Peyer's patch (tissue), 4 donors: Measurements from ENCODE around the gene NCCRP1.

Source experiments
- POLR2A ChIP-seq, 2 donors: fragments of 450-650 bp; IDR thresholded peaks; one replicate each; pipeline ENCODE4 v1.5.1; 2017; ENCODE audit warnings: antibody characterized with exemption in 2 of 2, mild to moderate bottlenecking in 2 of 2, moderate library complexity in 2 of 2
- TF ChIP-seq, protein P1 (sequence below), 6 experiments: fragments of 450-650 bp in 4 of 6; fragments of 200-600 bp in 2 of 6; sonication (generic) in 1 of 6; IDR thresholded peaks; one replicate each; pipeline ENCODE4 v1.5.1; 2017 to 2019; ENCODE audit warnings: antibody characterized with exemption in 6 of 6, mild to moderate bottlenecking in 3 of 6, moderate library complexity in 1 of 6

DNA sequence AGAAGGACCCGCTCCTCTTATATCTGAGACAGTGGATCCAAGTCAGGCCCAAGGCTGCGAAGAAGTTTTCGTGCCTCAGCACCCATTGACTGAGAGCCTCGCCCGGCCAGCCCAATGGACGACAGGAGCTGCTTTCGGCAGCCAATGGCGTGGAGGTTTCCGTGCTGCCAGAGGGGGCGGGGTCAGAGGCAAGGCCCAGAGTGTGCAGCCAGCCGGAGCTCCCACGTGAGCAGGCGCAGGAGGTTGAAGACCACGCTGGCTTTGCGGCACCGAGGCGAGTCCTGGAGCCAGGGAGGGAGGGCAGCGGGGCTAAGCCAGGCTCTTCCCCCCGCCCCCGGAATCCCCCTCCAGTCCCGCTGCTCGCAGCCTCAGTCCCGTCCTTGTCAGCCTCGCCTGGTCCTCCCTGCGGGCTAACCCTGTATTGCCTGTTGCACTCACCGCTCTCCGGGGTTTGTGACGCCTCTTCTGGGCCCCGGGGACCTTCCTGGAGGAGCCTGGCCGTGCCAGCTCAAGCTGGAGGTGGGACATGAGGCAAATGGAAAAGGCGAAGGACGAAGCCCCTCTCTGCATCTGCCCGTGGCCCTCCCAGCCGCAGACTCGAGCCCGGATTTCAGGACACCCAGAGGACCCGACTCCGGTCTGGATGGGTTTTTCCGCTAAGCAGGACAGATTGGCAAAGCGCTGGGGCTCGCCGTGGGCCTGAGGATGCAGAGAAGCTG lies 50.3 kb downstream of the NCCRP1 start:
- TF ChIP-seq, protein P1, sequence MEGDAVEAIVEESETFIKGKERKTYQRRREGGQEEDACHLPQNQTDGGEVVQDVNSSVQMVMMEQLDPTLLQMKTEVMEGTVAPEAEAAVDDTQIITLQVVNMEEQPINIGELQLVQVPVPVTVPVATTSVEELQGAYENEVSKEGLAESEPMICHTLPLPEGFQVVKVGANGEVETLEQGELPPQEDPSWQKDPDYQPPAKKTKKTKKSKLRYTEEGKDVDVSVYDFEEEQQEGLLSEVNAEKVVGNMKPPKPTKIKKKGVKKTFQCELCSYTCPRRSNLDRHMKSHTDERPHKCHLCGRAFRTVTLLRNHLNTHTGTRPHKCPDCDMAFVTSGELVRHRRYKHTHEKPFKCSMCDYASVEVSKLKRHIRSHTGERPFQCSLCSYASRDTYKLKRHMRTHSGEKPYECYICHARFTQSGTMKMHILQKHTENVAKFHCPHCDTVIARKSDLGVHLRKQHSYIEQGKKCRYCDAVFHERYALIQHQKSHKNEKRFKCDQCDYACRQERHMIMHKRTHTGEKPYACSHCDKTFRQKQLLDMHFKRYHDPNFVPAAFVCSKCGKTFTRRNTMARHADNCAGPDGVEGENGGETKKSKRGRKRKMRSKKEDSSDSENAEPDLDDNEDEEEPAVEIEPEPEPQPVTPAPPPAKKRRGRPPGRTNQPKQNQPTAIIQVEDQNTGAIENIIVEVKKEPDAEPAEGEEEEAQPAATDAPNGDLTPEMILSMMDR (IDR thresholded peaks at IDR 0.05) = no peak
- no peak for TF ChIP-seq POLR2A (IDR thresholded peaks at IDR 0.05)
